ENCODE data around the gene ATP1A4.
"Not testable (repeated sequence)": the region's sequence is repeated elsewhere in the genome, so short reads cannot be mapped to it uniquely, and the experiment has no call there.

Gene ATP1A4

DNA sequence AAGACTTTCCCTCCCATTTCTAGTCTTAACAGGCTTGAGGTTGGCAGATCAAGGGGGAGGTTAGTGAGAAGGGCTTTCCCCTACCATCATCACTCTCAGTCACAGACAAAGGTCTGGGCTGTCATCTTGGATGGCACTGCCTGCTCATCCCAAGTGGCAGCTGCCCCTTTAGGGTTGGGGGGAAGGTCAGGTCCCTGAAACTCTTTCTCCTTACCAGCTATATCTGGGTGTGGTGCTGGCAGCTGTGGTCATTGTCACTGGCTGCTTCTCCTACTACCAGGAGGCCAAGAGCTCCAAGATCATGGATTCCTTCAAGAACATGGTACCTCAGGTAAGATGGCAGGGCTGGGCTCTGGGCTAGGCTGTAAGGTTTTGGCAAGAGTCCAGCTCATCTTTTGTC lies 27.7 kb upstream of the ATP1A4 start:
- Histone ChIP-seq H3K27ac (ENCODE audit: low read depth, low read length) (no peak overlapping the region), H3K4me1 (ENCODE audit: control insufficient read depth in 1 of 2, insufficient read depth in 2 of 2, low read length in 2 of 2) (peaks cover 2 to 5% of the 10 kb centered on the region in 2 donors), H3K27me3 (ENCODE audit: control insufficient read depth in 1 of 2, insufficient read depth in 2 of 2, low read length in 2 of 2) (no peaks in the 10 kb centered on the region), H3K9ac (ENCODE audit: low read depth in 1 of 2, low read length in 2 of 2) (no peak overlapping the region), H3K9me3 (ENCODE audit: control insufficient read depth in 1 of 2, low read length in 2 of 2) (no peaks in the 10 kb centered on the region), H3K36me3 (ENCODE audit: control insufficient read depth in 1 of 2, insufficient read depth in 2 of 2, low read length in 2 of 2) (no peaks in the 10 kb centered on the region), H3K4me3 (ENCODE audit: low read depth in 1 of 2, low read length in 2 of 2) (no peak overlapping the region)

DNA sequence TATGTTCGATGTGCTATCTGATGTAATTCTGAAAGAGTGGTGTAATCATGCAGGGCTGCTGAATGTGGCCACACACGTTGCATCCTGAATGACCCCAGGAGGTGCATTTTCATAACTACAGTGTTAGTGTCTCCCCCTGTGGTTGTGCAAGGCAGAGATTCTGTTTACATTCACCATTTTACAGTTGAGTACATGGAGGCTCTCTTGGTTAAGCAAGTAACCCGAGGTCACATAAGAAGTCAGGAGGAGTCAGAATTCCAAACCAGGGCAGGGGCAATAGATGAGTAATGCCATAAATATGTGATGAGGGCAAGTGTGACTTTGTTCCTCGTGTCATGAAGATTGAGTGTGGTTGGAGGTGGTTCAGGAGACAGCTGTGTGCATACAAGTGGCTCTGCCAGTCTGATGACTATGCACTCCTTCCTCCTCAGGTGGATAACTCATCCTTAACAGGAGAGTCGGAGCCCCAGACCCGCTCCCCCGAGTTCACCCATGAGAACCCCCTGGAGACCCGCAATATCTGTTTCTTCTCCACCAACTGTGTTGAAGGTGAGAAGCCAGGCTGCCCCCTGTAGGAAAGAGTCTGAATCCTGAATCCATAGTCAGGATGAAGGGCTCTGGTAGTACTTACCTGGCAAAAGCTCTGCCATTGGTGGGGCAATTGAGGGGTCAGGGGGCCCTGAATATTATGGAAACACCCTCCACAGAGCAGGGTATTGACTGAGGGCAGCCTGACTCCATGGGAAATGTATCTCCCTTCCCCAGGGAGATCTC lies 26.5 kb upstream of the ATP1A4 start:
- H3K9ac ChIP-seq (ENCODE audit: low read depth in 1 of 2, low read length in 2 of 2), result no peak overlapping the region
- H3K4me3 ChIP-seq (ENCODE audit: low read depth in 1 of 2, low read length in 2 of 2), result no peak overlapping the region
- no peak overlapping the region for H3K27ac ChIP-seq (ENCODE audit: low read depth, low read length)
- no peaks in the 10 kb centered on the region for H3K27me3 ChIP-seq (ENCODE audit: control insufficient read depth in 1 of 2, insufficient read depth in 2 of 2, low read length in 2 of 2)
- peaks cover 2 to 5% of the 10 kb centered on the region in 2 donors for H3K4me1 ChIP-seq (ENCODE audit: control insufficient read depth in 1 of 2, insufficient read depth in 2 of 2, low read length in 2 of 2)
- no peaks in the 10 kb centered on the region for H3K9me3 ChIP-seq (ENCODE audit: control insufficient read depth in 1 of 2, low read length in 2 of 2)
- no peaks in the 10 kb centered on the region for H3K36me3 ChIP-seq (ENCODE audit: control insufficient read depth in 1 of 2, insufficient read depth in 2 of 2, low read length in 2 of 2)

DNA sequence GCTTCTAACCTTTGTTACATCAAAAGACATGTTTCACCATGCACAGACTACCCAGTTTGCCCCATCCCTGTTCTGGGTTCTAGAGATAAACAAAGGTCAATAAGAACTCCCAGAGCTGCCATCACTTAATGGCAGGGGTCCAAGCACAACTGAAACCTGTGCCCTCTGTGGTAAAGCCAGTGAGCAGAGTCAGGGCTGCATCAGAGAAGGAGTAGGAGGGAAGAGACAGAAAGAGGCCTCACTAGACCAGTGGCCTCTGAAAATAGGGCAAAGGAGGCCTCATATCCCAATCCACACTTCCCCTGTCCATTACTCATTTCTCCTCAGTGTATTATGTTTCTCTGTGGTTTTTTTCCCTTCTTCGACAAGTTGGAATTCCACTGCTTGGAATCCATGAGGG lies 25.7 kb upstream of the ATP1A4 start:
- no peak overlapping the region for H3K4me3 ChIP-seq (ENCODE audit: low read depth in 1 of 2, low read length in 2 of 2)
- no peak overlapping the region for H3K9ac ChIP-seq (ENCODE audit: low read depth in 1 of 2, low read length in 2 of 2)
- H3K27me3 ChIP-seq (ENCODE audit: control insufficient read depth in 1 of 2, insufficient read depth in 2 of 2, low read length in 2 of 2), result no peaks in the 10 kb centered on the region
- no peaks in the 10 kb centered on the region for H3K36me3 ChIP-seq (ENCODE audit: control insufficient read depth in 1 of 2, insufficient read depth in 2 of 2, low read length in 2 of 2)
- H3K4me1 ChIP-seq (ENCODE audit: control insufficient read depth in 1 of 2, insufficient read depth in 2 of 2, low read length in 2 of 2), result peaks cover 2 to 5% of the 10 kb centered on the region in 2 donors
- H3K27ac ChIP-seq (ENCODE audit: low read depth, low read length), result no peak overlapping the region
- H3K9me3 ChIP-seq (ENCODE audit: control insufficient read depth in 1 of 2, low read length in 2 of 2), result no peaks in the 10 kb centered on the region

DNA sequence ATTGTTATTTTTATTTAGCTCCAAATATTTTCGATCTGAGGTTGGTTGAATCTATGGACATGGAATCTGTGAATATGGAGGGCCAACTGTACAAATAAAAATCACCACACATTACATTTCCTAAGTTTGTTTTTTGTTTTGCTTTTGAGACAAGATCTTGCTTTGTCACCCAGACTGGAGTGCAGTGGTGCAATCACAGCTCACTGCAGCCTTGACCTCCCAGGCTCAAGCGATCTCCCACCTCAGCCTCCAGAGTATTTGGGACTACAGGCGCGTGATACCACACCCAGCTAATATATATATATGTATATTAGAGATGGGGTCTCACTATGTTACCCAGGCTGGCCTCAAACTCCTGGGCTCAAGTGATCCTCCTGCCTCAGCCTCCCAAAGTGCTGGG lies 25.1 kb upstream of the ATP1A4 start:
- not testable (repeated sequence) for H3K4me3 ChIP-seq (ENCODE audit: low read depth in 1 of 2, low read length in 2 of 2); H3K9me3 ChIP-seq (ENCODE audit: control insufficient read depth in 1 of 2, low read length in 2 of 2); H3K4me1 ChIP-seq (ENCODE audit: control insufficient read depth in 1 of 2, insufficient read depth in 2 of 2, low read length in 2 of 2); H3K36me3 ChIP-seq (ENCODE audit: control insufficient read depth in 1 of 2, insufficient read depth in 2 of 2, low read length in 2 of 2); H3K9ac ChIP-seq (ENCODE audit: low read depth in 1 of 2, low read length in 2 of 2); H3K27ac ChIP-seq (ENCODE audit: low read depth, low read length); H3K27me3 ChIP-seq (ENCODE audit: control insufficient read depth in 1 of 2, insufficient read depth in 2 of 2, low read length in 2 of 2)

DNA sequence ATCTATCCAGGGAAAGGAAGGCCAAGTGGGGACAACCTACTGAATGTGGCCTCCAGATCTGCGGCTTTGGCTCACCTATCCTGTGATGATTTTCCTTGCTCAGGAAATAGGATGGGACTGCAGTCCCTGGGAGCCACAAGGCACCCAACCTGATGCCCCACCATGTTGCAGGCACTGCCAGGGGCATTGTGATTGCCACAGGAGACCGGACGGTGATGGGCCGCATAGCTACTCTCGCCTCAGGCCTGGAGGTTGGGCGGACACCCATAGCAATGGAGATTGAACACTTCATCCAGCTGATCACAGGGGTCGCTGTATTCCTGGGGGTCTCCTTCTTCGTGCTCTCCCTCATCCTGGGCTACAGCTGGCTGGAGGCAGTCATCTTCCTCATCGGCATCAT lies 24.0 kb upstream of the ATP1A4 start:
- Histone ChIP-seq H3K27ac (ENCODE audit: low read depth, low read length) (no peak overlapping the region), H3K9me3 (ENCODE audit: control insufficient read depth in 1 of 2, low read length in 2 of 2) (no peaks in the 10 kb centered on the region), H3K27me3 (ENCODE audit: control insufficient read depth in 1 of 2, insufficient read depth in 2 of 2, low read length in 2 of 2) (no peaks in the 10 kb centered on the region), H3K4me1 (ENCODE audit: control insufficient read depth in 1 of 2, insufficient read depth in 2 of 2, low read length in 2 of 2) (peaks cover 2 to 5% of the 10 kb centered on the region in 2 donors), H3K36me3 (ENCODE audit: control insufficient read depth in 1 of 2, insufficient read depth in 2 of 2, low read length in 2 of 2) (no peaks in the 10 kb centered on the region), H3K9ac (ENCODE audit: low read depth in 1 of 2, low read length in 2 of 2) (no peak overlapping the region), H3K4me3 (ENCODE audit: low read depth in 1 of 2, low read length in 2 of 2) (no peak overlapping the region)

DNA sequence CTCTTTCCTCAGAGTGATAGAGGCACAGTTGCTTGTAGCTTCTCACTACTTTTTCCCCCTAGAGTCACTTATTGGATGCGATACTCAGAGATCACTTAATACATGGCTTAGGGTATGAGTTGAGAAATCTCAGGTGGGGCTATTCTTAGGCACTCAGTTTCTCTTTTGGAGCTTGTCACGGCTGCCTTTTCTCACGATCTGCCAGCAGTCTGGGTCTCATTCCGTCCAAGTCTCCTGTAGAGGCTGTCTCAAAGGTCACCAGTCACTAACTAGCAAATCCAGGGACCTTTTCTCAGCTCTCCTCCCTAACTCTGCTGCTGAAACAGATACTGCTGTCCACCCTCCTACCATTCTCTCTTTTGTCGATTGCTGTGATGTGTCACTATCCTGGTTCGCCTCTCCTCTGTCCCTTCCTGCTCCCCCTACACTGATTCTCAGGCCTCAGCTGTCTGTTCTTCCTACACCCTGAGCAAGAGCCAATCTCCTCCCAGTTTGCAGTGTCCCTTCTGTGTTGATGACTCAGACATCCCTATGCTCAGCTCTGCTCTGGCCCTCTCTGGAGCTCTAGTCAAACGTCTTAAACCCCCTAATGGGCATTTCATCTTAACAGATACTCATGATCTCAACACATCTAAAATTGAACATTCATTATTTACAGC lies 23.4 kb upstream of the ATP1A4 start:
- Histone ChIP-seq H3K9me3 (ENCODE audit: control insufficient read depth in 1 of 2, low read length in 2 of 2) (no peaks in the 10 kb centered on the region), H3K4me1 (ENCODE audit: control insufficient read depth in 1 of 2, insufficient read depth in 2 of 2, low read length in 2 of 2) (peaks cover 2 to 5% of the 10 kb centered on the region in 2 donors), H3K4me3 (ENCODE audit: low read depth in 1 of 2, low read length in 2 of 2) (no peak overlapping the region), H3K27me3 (ENCODE audit: control insufficient read depth in 1 of 2, insufficient read depth in 2 of 2, low read length in 2 of 2) (no peaks in the 10 kb centered on the region), H3K27ac (ENCODE audit: low read depth, low read length) (no peak overlapping the region), H3K36me3 (ENCODE audit: control insufficient read depth in 1 of 2, insufficient read depth in 2 of 2, low read length in 2 of 2) (no peaks in the 10 kb centered on the region), H3K9ac (ENCODE audit: low read depth in 1 of 2, low read length in 2 of 2) (no peak overlapping the region)

DNA sequence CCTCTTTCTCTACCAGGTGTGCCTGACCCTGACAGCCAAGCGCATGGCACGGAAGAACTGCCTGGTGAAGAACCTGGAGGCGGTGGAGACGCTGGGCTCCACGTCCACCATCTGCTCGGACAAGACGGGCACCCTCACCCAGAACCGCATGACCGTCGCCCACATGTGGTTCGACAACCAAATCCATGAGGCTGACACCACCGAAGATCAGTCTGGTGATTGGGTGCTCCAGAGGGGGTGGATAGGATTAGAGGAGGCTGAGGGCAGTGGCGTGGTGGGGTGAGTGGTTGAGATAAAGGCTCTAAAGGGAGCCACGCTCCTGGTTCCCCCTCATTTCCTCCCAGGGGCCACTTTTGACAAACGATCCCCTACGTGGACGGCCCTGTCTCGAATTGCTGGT lies 22.8 kb upstream of the ATP1A4 start:
- H3K36me3 ChIP-seq (ENCODE audit: control insufficient read depth in 1 of 2, insufficient read depth in 2 of 2, low read length in 2 of 2), result no peaks in the 10 kb centered on the region
- H3K9ac ChIP-seq (ENCODE audit: low read depth in 1 of 2, low read length in 2 of 2), result no peak overlapping the region
- no peak overlapping the region for H3K27ac ChIP-seq (ENCODE audit: low read depth, low read length)
- H3K4me3 ChIP-seq (ENCODE audit: low read depth in 1 of 2, low read length in 2 of 2), result no peak overlapping the region
- H3K9me3 ChIP-seq (ENCODE audit: control insufficient read depth in 1 of 2, low read length in 2 of 2), result no peaks in the 10 kb centered on the region
- H3K27me3 ChIP-seq (ENCODE audit: control insufficient read depth in 1 of 2, insufficient read depth in 2 of 2, low read length in 2 of 2), result no peaks in the 10 kb centered on the region
- peaks cover 2 to 5% of the 10 kb centered on the region in 2 donors for H3K4me1 ChIP-seq (ENCODE audit: control insufficient read depth in 1 of 2, insufficient read depth in 2 of 2, low read length in 2 of 2)

DNA sequence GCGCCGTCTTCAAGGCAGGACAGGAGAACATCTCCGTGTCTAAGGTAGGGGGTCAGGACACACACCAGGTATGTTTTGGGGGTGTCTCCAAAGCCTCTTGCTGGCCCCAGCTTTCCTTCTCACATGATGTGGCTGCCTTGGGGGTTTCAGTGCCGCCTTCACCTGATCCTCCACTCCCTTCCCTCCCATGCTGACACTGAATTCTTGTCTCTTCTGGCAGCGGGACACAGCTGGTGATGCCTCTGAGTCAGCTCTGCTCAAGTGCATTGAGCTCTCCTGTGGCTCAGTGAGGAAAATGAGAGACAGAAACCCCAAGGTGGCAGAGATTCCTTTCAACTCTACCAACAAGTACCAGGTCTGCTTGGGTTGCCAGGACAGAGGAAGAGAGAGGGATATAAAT lies 22.4 kb upstream of the ATP1A4 start:
- Histone ChIP-seq H3K4me1 (ENCODE audit: control insufficient read depth in 1 of 2, insufficient read depth in 2 of 2, low read length in 2 of 2) (peaks cover 2 to 5% of the 10 kb centered on the region in 2 donors), H3K27ac (ENCODE audit: low read depth, low read length) (no peak overlapping the region), H3K27me3 (ENCODE audit: control insufficient read depth in 1 of 2, insufficient read depth in 2 of 2, low read length in 2 of 2) (no peaks in the 10 kb centered on the region), H3K36me3 (ENCODE audit: control insufficient read depth in 1 of 2, insufficient read depth in 2 of 2, low read length in 2 of 2) (no peaks in the 10 kb centered on the region), H3K4me3 (ENCODE audit: low read depth in 1 of 2, low read length in 2 of 2) (no peak overlapping the region), H3K9me3 (ENCODE audit: control insufficient read depth in 1 of 2, low read length in 2 of 2) (no peaks in the 10 kb centered on the region), H3K9ac (ENCODE audit: low read depth in 1 of 2, low read length in 2 of 2) (no peak overlapping the region)

DNA sequence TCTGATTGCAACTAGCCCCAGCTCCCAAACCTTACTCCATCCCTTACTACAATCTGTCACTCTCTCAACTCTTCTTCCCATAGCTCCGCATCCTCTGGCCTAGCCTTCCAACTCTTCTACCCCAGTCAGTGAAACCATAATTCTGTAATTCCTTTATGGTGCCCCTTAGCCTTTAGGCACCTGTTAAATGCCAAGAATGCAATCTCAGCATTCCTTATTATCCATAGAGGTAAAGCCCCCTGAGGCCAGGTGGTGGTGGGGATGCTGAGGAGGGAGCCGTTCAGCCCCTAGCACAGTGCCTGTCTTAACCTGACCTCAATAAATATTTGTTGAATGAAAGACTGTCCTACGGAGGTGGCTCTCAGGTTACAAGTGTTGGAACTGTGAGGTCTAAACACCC lies 21.8 kb upstream of the ATP1A4 start:
- Histone ChIP-seq H3K9me3 (ENCODE audit: control insufficient read depth in 1 of 2, low read length in 2 of 2) (no peaks in the 10 kb centered on the region), H3K4me3 (ENCODE audit: low read depth in 1 of 2, low read length in 2 of 2) (no peak overlapping the region), H3K4me1 (ENCODE audit: control insufficient read depth in 1 of 2, insufficient read depth in 2 of 2, low read length in 2 of 2) (peaks cover 2 to 5% of the 10 kb centered on the region in 2 donors), H3K36me3 (ENCODE audit: control insufficient read depth in 1 of 2, insufficient read depth in 2 of 2, low read length in 2 of 2) (no peaks in the 10 kb centered on the region), H3K27ac (ENCODE audit: low read depth, low read length) (no peak overlapping the region), H3K27me3 (ENCODE audit: control insufficient read depth in 1 of 2, insufficient read depth in 2 of 2, low read length in 2 of 2) (no peaks in the 10 kb centered on the region), H3K9ac (ENCODE audit: low read depth in 1 of 2, low read length in 2 of 2) (no peak overlapping the region)

DNA sequence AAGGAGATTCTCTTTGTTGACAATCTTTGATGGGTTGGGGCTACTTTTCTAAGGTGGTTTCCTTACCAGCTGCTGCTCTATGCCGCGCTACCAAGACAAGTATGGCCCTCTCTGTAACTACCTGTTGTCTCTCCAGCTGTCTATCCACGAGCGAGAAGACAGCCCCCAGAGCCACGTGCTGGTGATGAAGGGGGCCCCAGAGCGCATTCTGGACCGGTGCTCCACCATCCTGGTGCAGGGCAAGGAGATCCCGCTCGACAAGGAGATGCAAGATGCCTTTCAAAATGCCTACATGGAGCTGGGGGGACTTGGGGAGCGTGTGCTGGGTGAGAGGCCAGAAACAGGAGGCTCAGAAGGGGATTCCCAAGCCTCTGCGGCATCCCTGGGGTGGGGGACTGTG lies 21.4 kb upstream of the ATP1A4 start:
- H3K4me1 ChIP-seq (ENCODE audit: control insufficient read depth in 1 of 2, insufficient read depth in 2 of 2, low read length in 2 of 2), result peaks cover 2 to 5% of the 10 kb centered on the region in 2 donors
- H3K36me3 ChIP-seq (ENCODE audit: control insufficient read depth in 1 of 2, insufficient read depth in 2 of 2, low read length in 2 of 2), result no peaks in the 10 kb centered on the region
- H3K27ac ChIP-seq (ENCODE audit: low read depth, low read length), result no peak overlapping the region
- H3K27me3 ChIP-seq (ENCODE audit: control insufficient read depth in 1 of 2, insufficient read depth in 2 of 2, low read length in 2 of 2), result no peaks in the 10 kb centered on the region
- no peak overlapping the region for H3K4me3 ChIP-seq (ENCODE audit: low read depth in 1 of 2, low read length in 2 of 2)
- H3K9me3 ChIP-seq (ENCODE audit: control insufficient read depth in 1 of 2, low read length in 2 of 2), result no peaks in the 10 kb centered on the region
- no peak overlapping the region for H3K9ac ChIP-seq (ENCODE audit: low read depth in 1 of 2, low read length in 2 of 2)

Data from duodenal mucosa (tissue), 2 donors.